ENCODE results near the gene TMEM169.

TMEM169 gene

GRCh38 chr2:216056739-216057138 lies 25.0 kb upstream of the TMEM169 start:
- in situ Hi-C loops (cut with HindIII; ENCODE audit: low pct_unique_long_range_greater_than_20kb, low sequenced_read_pairs): no loop called here
- TF ChIP-seq JUND (IDR thresholded peaks at IDR 0.05; ENCODE audit: low read depth): no peak
- no peak for DNase-seq (ENCODE audit: low read depth in 1 of 2, low spot score in 1 of 2)

- no peak for TF ChIP-seq JUND (IDR thresholded peaks at IDR 0.05; ENCODE audit: low read depth)
- in situ Hi-C loops (cut with HindIII; ENCODE audit: low pct_unique_long_range_greater_than_20kb, low sequenced_read_pairs): no loop called here
- DNase-seq (ENCODE audit: low read depth in 1 of 2, low spot score in 1 of 2): no peak
Observed at GRCh38 chr2:216057688-216058193, 24.0 kb upstream of the TMEM169 start.

GRCh38 chr2:216059233-216059834 lies 22.4 kb upstream of the TMEM169 start:
- DNase-seq (ENCODE audit: low read depth in 1 of 2, low spot score in 1 of 2): no peak
- no peak for TF ChIP-seq JUND (IDR thresholded peaks at IDR 0.05; ENCODE audit: low read depth)
- in situ Hi-C loops (cut with HindIII; ENCODE audit: low pct_unique_long_range_greater_than_20kb, low sequenced_read_pairs): no loop called here

- no peak for DNase-seq (ENCODE audit: low read depth in 1 of 2, low spot score in 1 of 2)
- in situ Hi-C loops (cut with HindIII; ENCODE audit: low pct_unique_long_range_greater_than_20kb, low sequenced_read_pairs): no loop called here
- no peak for TF ChIP-seq JUND (IDR thresholded peaks at IDR 0.05; ENCODE audit: low read depth)
Observed at GRCh38 chr2:216064014-216064630, 17.6 kb upstream of the TMEM169 start.

- DNase-seq (ENCODE audit: low read depth in 1 of 2, low spot score in 1 of 2): no peak
- in situ Hi-C loops (cut with HindIII; ENCODE audit: low pct_unique_long_range_greater_than_20kb, low sequenced_read_pairs): no loop called here
- TF ChIP-seq JUND (IDR thresholded peaks at IDR 0.05; ENCODE audit: low read depth): no peak
Observed at GRCh38 chr2:216064665-216065064, 17.1 kb upstream of the TMEM169 start.

- no peak for TF ChIP-seq JUND (IDR thresholded peaks at IDR 0.05; ENCODE audit: low read depth)
- in situ Hi-C loops (cut with HindIII; ENCODE audit: low pct_unique_long_range_greater_than_20kb, low sequenced_read_pairs): no loop called here
- DNase-seq (ENCODE audit: low read depth in 1 of 2, low spot score in 1 of 2): no peak
Observed at GRCh38 chr2:216066230-216066629, 15.5 kb upstream of the TMEM169 start.

- DNase-seq (ENCODE audit: low read depth in 1 of 2, low spot score in 1 of 2): no peak
- TF ChIP-seq JUND (IDR thresholded peaks at IDR 0.05; ENCODE audit: low read depth): no peak
- in situ Hi-C loops (cut with HindIII; ENCODE audit: low pct_unique_long_range_greater_than_20kb, low sequenced_read_pairs): no loop called here
Observed at GRCh38 chr2:216069028-216069427, 12.7 kb upstream of the TMEM169 start.

- in situ Hi-C loops (cut with HindIII; ENCODE audit: low pct_unique_long_range_greater_than_20kb, low sequenced_read_pairs): no loop called here
- DNase-seq (ENCODE audit: low read depth in 1 of 2, low spot score in 1 of 2): no peak
- no peak for TF ChIP-seq JUND (IDR thresholded peaks at IDR 0.05; ENCODE audit: low read depth)
Observed at GRCh38 chr2:216070195-216070594, 11.5 kb upstream of the TMEM169 start.

GRCh38 chr2:216071111-216071851 lies 10.4 kb upstream of the TMEM169 start:
- no peak for DNase-seq (ENCODE audit: low read depth in 1 of 2, low spot score in 1 of 2)
- no peak for TF ChIP-seq JUND (IDR thresholded peaks at IDR 0.05; ENCODE audit: low read depth)
- in situ Hi-C loops (cut with HindIII; ENCODE audit: low pct_unique_long_range_greater_than_20kb, low sequenced_read_pairs): no loop called here

GRCh38 chr2:216072473-216072872 lies 9.2 kb upstream of the TMEM169 start:
- in situ Hi-C loops (cut with HindIII; ENCODE audit: low pct_unique_long_range_greater_than_20kb, low sequenced_read_pairs): no loop called here
- TF ChIP-seq JUND (IDR thresholded peaks at IDR 0.05; ENCODE audit: low read depth): no peak

GRCh38 chr2:216073773-216074172 lies 7.9 kb upstream of the TMEM169 start:
- no peak for TF ChIP-seq JUND (IDR thresholded peaks at IDR 0.05; ENCODE audit: low read depth)
- DNase-seq (ENCODE audit: low read depth in 1 of 2, low spot score in 1 of 2): no peak
- in situ Hi-C loops (cut with HindIII; ENCODE audit: low pct_unique_long_range_greater_than_20kb, low sequenced_read_pairs): no loop called here

More at GRCh38 chr2:216072473-216072872, 9.2 kb upstream of the TMEM169 start:
- DNase-seq (ENCODE audit: low read depth in 1 of 2, low spot score in 1 of 2): no peak

- in situ Hi-C loops (cut with HindIII; ENCODE audit: low pct_unique_long_range_greater_than_20kb, low sequenced_read_pairs): no loop called here
- no peak for DNase-seq (ENCODE audit: low read depth in 1 of 2, low spot score in 1 of 2)
- TF ChIP-seq JUND (IDR thresholded peaks at IDR 0.05; ENCODE audit: low read depth): no peak
Observed at GRCh38 chr2:216074380-216074779, 7.3 kb upstream of the TMEM169 start.

- in situ Hi-C loops (cut with HindIII; ENCODE audit: low pct_unique_long_range_greater_than_20kb, low sequenced_read_pairs): no loop called here
- no peak for TF ChIP-seq JUND (IDR thresholded peaks at IDR 0.05; ENCODE audit: low read depth)
- DNase-seq (ENCODE audit: low read depth in 1 of 2, low spot score in 1 of 2): no peak
Observed at GRCh38 chr2:216074794-216075193, 6.9 kb upstream of the TMEM169 start.

Data from T47D (cell line).